ENCODE measurements around the gene SDF4.

GRCh38 chr1:1183833-1184775 is 47.7 kb downstream of the SDF4 start:
- TF ChIP-seq ZNF24 (IDR thresholded peaks at IDR 0.05): no peak
- no peak for TF ChIP-seq CAMTA2 (CRISPR knock-in tag; IDR thresholded peaks at IDR 0.05; ENCODE audit: borderline replicate concordance)
- TF ChIP-seq, protein P1, sequence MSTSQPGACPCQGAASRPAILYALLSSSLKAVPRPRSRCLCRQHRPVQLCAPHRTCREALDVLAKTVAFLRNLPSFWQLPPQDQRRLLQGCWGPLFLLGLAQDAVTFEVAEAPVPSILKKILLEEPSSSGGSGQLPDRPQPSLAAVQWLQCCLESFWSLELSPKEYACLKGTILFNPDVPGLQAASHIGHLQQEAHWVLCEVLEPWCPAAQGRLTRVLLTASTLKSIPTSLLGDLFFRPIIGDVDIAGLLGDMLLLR (CRISPR knock-in tag; IDR thresholded peaks at IDR 0.05): no peak
- no peak for TF ChIP-seq MAX (IDR thresholded peaks at IDR 0.05)
- no peak for TF ChIP-seq UBTF (CRISPR knock-in tag; IDR thresholded peaks at IDR 0.05)
- TF ChIP-seq NCOA5 (CRISPR knock-in tag; IDR thresholded peaks at IDR 0.05): no peak
- no peak for TF ChIP-seq TEAD3 (CRISPR knock-in tag; optimal IDR thresholded peaks at IDR 0.05; ENCODE audit: borderline replicate concordance)
- TF ChIP-seq SMAD3 (CRISPR knock-in tag; IDR thresholded peaks at IDR 0.05): no peak
- TF ChIP-seq, protein P2, sequence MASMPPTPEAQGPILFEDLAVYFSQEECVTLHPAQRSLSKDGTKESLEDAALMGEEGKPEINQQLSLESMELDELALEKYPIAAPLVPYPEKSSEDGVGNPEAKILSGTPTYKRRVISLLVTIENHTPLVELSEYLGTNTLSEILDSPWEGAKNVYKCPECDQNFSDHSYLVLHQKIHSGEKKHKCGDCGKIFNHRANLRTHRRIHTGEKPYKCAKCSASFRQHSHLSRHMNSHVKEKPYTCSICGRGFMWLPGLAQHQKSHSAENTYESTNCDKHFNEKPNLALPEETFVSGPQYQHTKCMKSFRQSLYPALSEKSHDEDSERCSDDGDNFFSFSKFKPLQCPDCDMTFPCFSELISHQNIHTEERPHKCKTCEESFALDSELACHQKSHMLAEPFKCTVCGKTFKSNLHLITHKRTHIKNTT (CRISPR knock-in tag; IDR thresholded peaks at IDR 0.05): no peak
